Epithelial cell of esophagus (primary cell): ENCODE measurements around the gene TRIM59.

Experiments
- DNase-seq: peaks from one replicate; pipeline ENCODE4 v3.0.0; 2010; ENCODE audit warnings: low read depth
- H3K4me3 ChIP-seq: 2 replicates; pipeline ENCODE4 v1.5.1; 2011; ENCODE audit warnings: mild to moderate bottlenecking, low read length, control low read depth
- CTCF ChIP-seq: IDR thresholded peaks from 2 replicates; pipeline ENCODE4 v1.5.1; 2011; ENCODE audit warnings: low read depth, mild to moderate bottlenecking, low read length, control low read depth, inconsistent platforms; ENCODE audit not compliant: insufficient read depth; ENCODE audit errors: missing control alignments

TRIM59 gene

GRCh38 chr3:160412477-160412876 lies 37.1 kb downstream of the TRIM59 start:
- H3K4me3 ChIP-seq: no peak overlapping the region
- no peak for TF ChIP-seq CTCF
- no peak for DNase-seq

DNA sequence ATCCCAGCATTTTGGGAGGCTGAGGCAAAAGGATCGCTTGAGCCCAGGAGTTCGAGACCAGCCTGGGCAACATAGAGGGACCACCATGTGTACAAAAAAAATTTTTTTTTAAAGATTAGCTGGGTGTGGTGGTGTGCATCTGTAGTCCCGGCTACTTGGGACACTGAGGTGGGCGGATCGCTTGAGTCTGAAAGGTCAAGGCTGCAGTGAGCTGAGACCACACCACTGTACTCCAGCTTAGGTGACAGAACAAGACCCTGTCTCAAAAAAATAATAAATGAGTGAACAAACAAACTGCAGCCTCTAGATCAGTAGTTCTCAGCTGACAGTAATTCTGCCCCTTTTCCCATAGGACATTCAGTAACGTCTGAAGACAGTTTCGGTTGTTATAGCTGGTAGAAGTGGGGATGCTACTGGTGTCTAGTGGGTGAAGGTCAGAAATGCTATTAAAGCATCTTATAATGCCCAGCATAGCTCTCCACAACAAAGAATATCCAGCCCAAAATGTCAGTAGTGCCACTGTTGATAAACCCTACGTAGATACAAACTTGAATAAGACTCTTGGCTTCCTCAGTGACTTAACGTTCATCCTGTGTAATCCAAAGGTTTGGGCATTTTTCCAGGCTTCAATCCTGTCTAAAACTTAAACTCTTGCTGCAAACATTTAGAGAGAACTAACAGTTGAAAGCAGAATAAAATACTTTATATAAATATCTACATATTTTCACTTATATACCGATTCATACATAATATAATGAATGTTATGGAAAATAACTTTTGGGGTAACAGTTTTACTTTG lies 39.6 kb downstream of the TRIM59 start:
- H3K4me3 ChIP-seq: no peak overlapping the region

DNA sequence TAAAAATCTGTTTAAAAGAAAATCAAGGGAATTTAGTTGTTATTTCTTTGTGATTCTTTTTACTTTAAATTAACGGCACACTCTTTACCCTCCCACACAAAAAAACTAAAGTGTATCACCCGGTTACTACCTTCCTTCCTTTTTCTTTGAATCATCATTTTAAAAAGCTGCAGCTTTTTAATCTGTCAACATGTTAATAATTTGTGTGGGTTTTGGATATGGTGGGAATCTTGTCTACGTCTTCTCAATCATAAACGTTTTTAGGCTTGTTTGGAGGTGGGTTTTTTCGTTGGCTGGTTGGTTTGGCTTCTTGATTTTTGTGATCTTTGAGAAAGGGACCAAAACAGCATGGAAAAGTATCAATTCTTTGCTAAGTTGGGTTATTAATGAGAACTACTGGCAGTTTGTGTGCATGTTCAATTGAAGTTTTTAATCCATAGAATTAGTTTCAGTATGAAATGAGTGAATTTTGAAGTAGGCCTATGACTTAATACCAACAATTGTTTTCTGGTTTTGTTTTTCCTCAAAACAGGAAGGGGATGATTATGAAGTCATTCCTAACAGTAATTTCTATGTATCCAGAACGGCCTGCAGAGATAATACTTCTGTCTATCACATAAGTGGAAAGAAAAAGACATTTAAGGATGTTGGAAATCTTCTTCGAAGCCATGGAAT lies 45.7 kb downstream of the TRIM59 start:
- TF ChIP-seq CTCF: no peak
- peak overlapping the region; percentile 98 for H3K4me3 ChIP-seq
- peak; percentile 9 for DNase-seq

More for the DNA sequence above, 39.6 kb downstream of the TRIM59 start:
- no peak for DNase-seq
- TF ChIP-seq CTCF: no peak

GRCh38 chr3:160403028-160403545 lies 46.5 kb downstream of the TRIM59 start:
- DNase-seq: peak; percentile 5
- TF ChIP-seq CTCF: no peak
- peak overlapping the region; percentile 98 for H3K4me3 ChIP-seq

GRCh38 chr3:160402221-160403027 lies 47.2 kb downstream of the TRIM59 start:
- DNase-seq: peak; percentile 4
- no peak for TF ChIP-seq CTCF
- peak overlapping the region; percentile 98 for H3K4me3 ChIP-seq

DNA sequence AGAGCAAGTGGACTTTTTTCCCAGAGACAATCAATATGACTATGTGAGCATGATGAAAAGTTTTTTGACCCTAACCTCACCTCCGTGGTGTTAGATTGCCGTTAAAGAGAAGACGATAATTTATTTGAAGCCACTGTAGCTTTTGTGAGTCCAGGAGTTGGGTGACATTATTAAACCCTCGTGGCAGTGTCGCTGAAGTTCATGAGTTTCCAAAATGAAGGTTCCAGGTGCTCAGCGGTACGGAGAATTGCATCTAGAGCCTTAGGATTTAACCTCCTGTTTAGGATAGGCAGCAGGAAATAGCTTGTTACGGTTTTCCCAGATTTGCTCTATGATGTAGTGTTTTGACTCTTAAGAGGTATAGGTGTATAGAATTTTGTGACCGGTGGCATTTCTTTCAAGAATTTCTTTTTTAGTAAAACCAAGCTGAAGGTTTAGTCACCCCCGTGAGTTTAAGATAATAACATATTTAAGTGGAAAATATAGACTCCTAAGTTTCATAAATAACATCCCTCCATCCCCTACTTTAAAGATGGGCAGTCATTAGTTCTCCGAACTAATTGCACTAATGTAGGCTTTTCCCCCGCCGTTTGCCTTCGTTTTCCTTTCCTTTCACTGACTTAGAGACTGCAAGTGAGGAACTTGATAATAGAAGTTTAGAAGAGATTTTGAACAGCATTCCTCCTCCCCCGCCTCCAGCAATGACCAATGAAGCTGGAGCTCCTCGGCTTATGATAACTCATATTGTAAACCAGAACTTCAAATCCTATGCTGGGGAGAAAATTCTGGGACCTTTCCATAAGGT lies 48.1 kb downstream of the TRIM59 start:
- peak; percentile 71 for DNase-seq
- TF ChIP-seq CTCF: no peak
- peak overlapping the region; percentile 98 for H3K4me3 ChIP-seq
